A549 (cell line): Measurements from ENCODE around the gene TMEM8B.

Source experiments
- CHD2 ChIP-seq: fragments of 150-350 bp; IDR thresholded peaks from 2 replicates; pipeline ENCODE4 v1.6.1; 2014; ENCODE audit warnings: low read length; ENCODE audit not compliant: partially characterized antibody
- EP300 ChIP-seq, 2 experiments: fragments of >200 bp; sonication (Bioruptor Twin); formaldehyde crosslinking; IDR thresholded peaks; 2 replicates in 1 of 2; 3 replicates in 1 of 2; pipeline ENCODE4 v1.6.1; 2016 to 2017
- HDAC2 ChIP-seq: fragments of 200-600 bp; sonication (generic); IDR thresholded peaks from 2 replicates; pipeline ENCODE4 v1.6.1; 2016
- HOXB5 ChIP-seq: fragments of 250-450 bp; sonication (Bioruptor Pico); IDR thresholded peaks from 2 replicates; pipeline ENCODE4 v1.5.0; 2020; ENCODE audit warnings: mild to moderate bottlenecking, moderate library complexity
- POLR2A ChIP-seq: IDR thresholded peaks from 2 replicates; pipeline ENCODE4 v1.6.1; 2012; ENCODE audit warnings: mild to moderate bottlenecking, low read length
- TF ChIP-seq, protein P1 (sequence below): fragments of >200 bp; sonication (Bioruptor Twin); formaldehyde crosslinking; IDR thresholded peaks from 3 replicates; pipeline ENCODE4 v1.5.1; 2016
- TF ChIP-seq, protein P2 (sequence below): fragments of 200-600 bp; sonication (generic); IDR thresholded peaks from 2 replicates; pipeline ENCODE4 v1.6.1; 2016; ENCODE audit warnings: antibody characterized with exemption, mild to moderate bottlenecking, moderate library complexity
- TF ChIP-seq, protein P3 (sequence below): fragments of 250-450 bp; sonication (Bioruptor Pico); IDR thresholded peaks from 2 replicates; pipeline ENCODE4 v1.5.0; 2020; ENCODE audit warnings: low read depth, mild to moderate bottlenecking, moderate library complexity

DNA sequence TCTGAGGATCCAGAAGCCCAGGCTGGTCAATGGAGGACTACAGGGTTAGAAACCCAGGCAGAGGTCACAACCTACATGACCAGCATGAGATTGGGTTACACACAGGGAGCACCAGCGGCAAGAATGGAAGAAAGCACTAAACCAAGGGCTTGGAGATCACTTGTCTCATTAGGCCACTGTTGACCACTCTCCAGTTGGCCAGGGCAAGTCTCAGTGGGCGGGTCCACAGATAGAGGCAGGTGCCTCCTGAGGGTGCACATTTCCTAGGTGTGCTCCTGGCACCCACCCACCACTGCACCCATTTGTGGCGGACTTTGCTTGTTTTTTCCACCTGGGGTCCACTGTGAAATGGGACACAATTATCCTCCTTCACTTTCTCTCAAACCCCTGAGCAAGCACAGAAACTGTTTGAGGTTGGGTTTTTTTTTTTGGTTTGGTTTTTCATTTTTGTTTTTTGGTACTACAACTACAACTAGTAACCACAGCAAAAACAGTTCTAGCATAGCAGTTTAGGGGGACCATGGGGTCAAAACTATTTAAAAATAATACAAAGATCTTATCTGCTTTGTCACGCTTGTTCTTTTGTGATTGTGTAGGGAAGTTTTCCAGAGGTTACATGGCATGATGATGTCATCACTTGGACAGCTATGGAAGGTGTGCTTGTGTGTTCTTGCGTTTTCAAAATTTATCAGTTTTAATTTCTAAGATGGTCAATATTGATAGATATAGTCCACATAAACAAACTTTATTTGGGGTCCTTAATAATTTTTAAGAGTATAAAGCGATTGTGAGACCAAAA lies 31.5 kb upstream of the TMEM8B start:
- TF ChIP-seq, protein P1, sequence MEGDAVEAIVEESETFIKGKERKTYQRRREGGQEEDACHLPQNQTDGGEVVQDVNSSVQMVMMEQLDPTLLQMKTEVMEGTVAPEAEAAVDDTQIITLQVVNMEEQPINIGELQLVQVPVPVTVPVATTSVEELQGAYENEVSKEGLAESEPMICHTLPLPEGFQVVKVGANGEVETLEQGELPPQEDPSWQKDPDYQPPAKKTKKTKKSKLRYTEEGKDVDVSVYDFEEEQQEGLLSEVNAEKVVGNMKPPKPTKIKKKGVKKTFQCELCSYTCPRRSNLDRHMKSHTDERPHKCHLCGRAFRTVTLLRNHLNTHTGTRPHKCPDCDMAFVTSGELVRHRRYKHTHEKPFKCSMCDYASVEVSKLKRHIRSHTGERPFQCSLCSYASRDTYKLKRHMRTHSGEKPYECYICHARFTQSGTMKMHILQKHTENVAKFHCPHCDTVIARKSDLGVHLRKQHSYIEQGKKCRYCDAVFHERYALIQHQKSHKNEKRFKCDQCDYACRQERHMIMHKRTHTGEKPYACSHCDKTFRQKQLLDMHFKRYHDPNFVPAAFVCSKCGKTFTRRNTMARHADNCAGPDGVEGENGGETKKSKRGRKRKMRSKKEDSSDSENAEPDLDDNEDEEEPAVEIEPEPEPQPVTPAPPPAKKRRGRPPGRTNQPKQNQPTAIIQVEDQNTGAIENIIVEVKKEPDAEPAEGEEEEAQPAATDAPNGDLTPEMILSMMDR, result no peak
- no peak for TF ChIP-seq EP300 (IDR thresholded peaks at IDR 0.05)
- no peak for TF ChIP-seq HDAC2
- TF ChIP-seq, protein P2, sequence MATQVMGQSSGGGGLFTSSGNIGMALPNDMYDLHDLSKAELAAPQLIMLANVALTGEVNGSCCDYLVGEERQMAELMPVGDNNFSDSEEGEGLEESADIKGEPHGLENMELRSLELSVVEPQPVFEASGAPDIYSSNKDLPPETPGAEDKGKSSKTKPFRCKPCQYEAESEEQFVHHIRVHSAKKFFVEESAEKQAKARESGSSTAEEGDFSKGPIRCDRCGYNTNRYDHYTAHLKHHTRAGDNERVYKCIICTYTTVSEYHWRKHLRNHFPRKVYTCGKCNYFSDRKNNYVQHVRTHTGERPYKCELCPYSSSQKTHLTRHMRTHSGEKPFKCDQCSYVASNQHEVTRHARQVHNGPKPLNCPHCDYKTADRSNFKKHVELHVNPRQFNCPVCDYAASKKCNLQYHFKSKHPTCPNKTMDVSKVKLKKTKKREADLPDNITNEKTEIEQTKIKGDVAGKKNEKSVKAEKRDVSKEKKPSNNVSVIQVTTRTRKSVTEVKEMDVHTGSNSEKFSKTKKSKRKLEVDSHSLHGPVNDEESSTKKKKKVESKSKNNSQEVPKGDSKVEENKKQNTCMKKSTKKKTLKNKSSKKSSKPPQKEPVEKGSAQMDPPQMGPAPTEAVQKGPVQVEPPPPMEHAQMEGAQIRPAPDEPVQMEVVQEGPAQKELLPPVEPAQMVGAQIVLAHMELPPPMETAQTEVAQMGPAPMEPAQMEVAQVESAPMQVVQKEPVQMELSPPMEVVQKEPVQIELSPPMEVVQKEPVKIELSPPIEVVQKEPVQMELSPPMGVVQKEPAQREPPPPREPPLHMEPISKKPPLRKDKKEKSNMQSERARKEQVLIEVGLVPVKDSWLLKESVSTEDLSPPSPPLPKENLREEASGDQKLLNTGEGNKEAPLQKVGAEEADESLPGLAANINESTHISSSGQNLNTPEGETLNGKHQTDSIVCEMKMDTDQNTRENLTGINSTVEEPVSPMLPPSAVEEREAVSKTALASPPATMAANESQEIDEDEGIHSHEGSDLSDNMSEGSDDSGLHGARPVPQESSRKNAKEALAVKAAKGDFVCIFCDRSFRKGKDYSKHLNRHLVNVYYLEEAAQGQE, result no peak
- no peak for TF ChIP-seq CHD2
- TF ChIP-seq HOXB5 (CRISPR knock-in tag), result no peak
- TF ChIP-seq, protein P3, sequence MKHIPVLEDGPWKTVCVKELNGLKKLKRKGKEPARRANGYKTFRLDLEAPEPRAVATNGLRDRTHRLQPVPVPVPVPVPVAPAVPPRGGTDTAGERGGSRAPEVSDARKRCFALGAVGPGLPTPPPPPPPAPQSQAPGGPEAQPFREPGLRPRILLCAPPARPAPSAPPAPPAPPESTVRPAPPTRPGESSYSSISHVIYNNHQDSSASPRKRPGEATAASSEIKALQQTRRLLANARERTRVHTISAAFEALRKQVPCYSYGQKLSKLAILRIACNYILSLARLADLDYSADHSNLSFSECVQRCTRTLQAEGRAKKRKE, result no peak
- TF ChIP-seq POLR2A, result no peak
